H9 (cell line): Measurements from ENCODE around the gene CCSER1. TPM values are rescaled to one million over a fixed set of nuclear protein-coding genes. Genes with fewer than 3 reads are reported as not detected.

Experiments
- DNase-seq: peaks from one replicate; pipeline ENCODE4 v3.0.0-alpha.2; 2017
- H2AFZ ChIP-seq: one replicate; pipeline ENCODE4 v1.6.1; 2013; ENCODE audit warnings: mild to moderate bottlenecking, low read length, control low read depth, moderate library complexity
- H2AK5ac ChIP-seq: 2 replicates; pipeline ENCODE4 v1.6.1; 2013; ENCODE audit warnings: low read length, control low read depth, mixed read lengths; ENCODE audit not compliant: insufficient read length
- H2BK120ac ChIP-seq: one replicate; pipeline ENCODE4 v1.6.1; 2013; ENCODE audit warnings: low read depth, mild to moderate bottlenecking, low read length, control low read depth, inconsistent platforms; ENCODE audit not compliant: poor library complexity, severe bottlenecking
- H2BK12ac ChIP-seq: 2 replicates; pipeline ENCODE4 v1.6.1; 2013; ENCODE audit warnings: low read length, control low read depth, mixed read lengths, low read depth; ENCODE audit not compliant: insufficient read length
- H2BK15ac ChIP-seq: 2 replicates; pipeline ENCODE4 v1.6.1; 2013; ENCODE audit warnings: low read depth, low read length, control low read depth
- H2BK20ac ChIP-seq: one replicate; pipeline ENCODE4 v1.6.1; 2013; ENCODE audit warnings: low read depth, mild to moderate bottlenecking, low read length, control low read depth, inconsistent platforms; ENCODE audit not compliant: poor library complexity, severe bottlenecking
- H2BK5ac ChIP-seq: 2 replicates; pipeline ENCODE4 v1.6.1; 2013; ENCODE audit warnings: low read length, control low read depth, mixed read lengths; ENCODE audit not compliant: insufficient read length
- H3K14ac ChIP-seq: 2 replicates; pipeline ENCODE4 v1.6.1; 2013; ENCODE audit warnings: low read length, control low read depth; ENCODE audit not compliant: insufficient read depth
- H3K18ac ChIP-seq: 2 replicates; pipeline ENCODE4 v1.6.1; 2013; ENCODE audit warnings: low read depth, mild to moderate bottlenecking, mixed read lengths, low read length, control low read depth; ENCODE audit not compliant: insufficient read length
- H3K23ac ChIP-seq: 2 replicates; pipeline ENCODE4 v1.6.1; 2013; ENCODE audit warnings: low read length, control low read depth, mixed read lengths, low read depth; ENCODE audit not compliant: insufficient read length
- H3K23me2 ChIP-seq: 2 replicates; pipeline ENCODE4 v1.6.1; 2013; ENCODE audit warnings: low read depth, mild to moderate bottlenecking, mixed read lengths, low read length, control low read depth; ENCODE audit not compliant: insufficient read length, poor library complexity, severe bottlenecking
- H3K27ac ChIP-seq: 2 replicates; pipeline ENCODE4 v1.5.1; 2013; ENCODE audit warnings: low read length, control low read depth, mixed read lengths, low read depth; ENCODE audit not compliant: insufficient read length
- H3K27me3 ChIP-seq: 2 replicates; pipeline ENCODE4 v1.6.1; 2013; ENCODE audit warnings: low read length, control low read depth, inconsistent platforms; ENCODE audit not compliant: insufficient read depth
- H3K4ac ChIP-seq: 2 replicates; pipeline ENCODE4 v1.6.1; 2013; ENCODE audit warnings: low read depth, mild to moderate bottlenecking, control low read depth, inconsistent platforms, low read length, moderate library complexity
- H3K4me1 ChIP-seq: 2 replicates; pipeline ENCODE4 v1.6.1; 2013; ENCODE audit warnings: low read length, control low read depth, inconsistent platforms; ENCODE audit not compliant: insufficient read depth
- H3K4me2 ChIP-seq: 2 replicates; pipeline ENCODE4 v1.6.1; 2013; ENCODE audit warnings: low read length, control low read depth, mixed read lengths; ENCODE audit not compliant: insufficient read length, insufficient read depth
- H3K56ac ChIP-seq: 2 replicates; pipeline ENCODE4 v1.6.1; 2013; ENCODE audit warnings: low read depth, mild to moderate bottlenecking, mixed read lengths, low read length, control low read depth; ENCODE audit not compliant: insufficient read length
- H3K79me1 ChIP-seq: 2 replicates; pipeline ENCODE4 v1.6.1; 2013; ENCODE audit warnings: low read depth, mild to moderate bottlenecking, moderate library complexity, low read length, control low read depth, inconsistent platforms; ENCODE audit not compliant: insufficient read depth, poor library complexity, severe bottlenecking
- H3K79me2 ChIP-seq: 2 replicates; pipeline ENCODE4 v1.6.1; 2013; ENCODE audit warnings: low read length, control low read depth, inconsistent platforms; ENCODE audit not compliant: insufficient read depth
- H3K9ac ChIP-seq: 2 replicates; pipeline ENCODE4 v1.6.1; 2013; ENCODE audit warnings: low read length, control low read depth, mixed read lengths; ENCODE audit not compliant: insufficient read length; ENCODE audit errors: extremely low read depth
- H3K9me3 ChIP-seq: one replicate; pipeline ENCODE4 v1.6.1; 2013; ENCODE audit warnings: low read depth, low read length, inconsistent platforms; ENCODE audit not compliant: control insufficient read depth
- H3T11ph ChIP-seq: one replicate; pipeline ENCODE4 v1.6.1; 2013; ENCODE audit warnings: mild to moderate bottlenecking, low read length, control low read depth, inconsistent platforms
- H4K20me1 ChIP-seq: one replicate; pipeline ENCODE4 v1.6.1; 2013; ENCODE audit not compliant: control insufficient read depth, insufficient read length, insufficient read depth
- H4K5ac ChIP-seq: 2 replicates; pipeline ENCODE4 v1.6.1; 2013; ENCODE audit warnings: low read depth, mild to moderate bottlenecking, mixed read lengths, low read length, control low read depth; ENCODE audit not compliant: insufficient read length
- H4K8ac ChIP-seq: replicated peaks from 2 replicates; pipeline ENCODE4 v1.6.1; 2013; ENCODE audit warnings: low read length, control low read depth, mixed read lengths, low read depth; ENCODE audit not compliant: insufficient read length
- H4K91ac ChIP-seq: 2 replicates; pipeline ENCODE4 v1.6.1; 2013; ENCODE audit warnings: low read depth, mild to moderate bottlenecking, moderate library complexity, mixed read lengths, low read length, control low read depth; ENCODE audit not compliant: insufficient read length
- H3K27ac Mint-ChIP-seq, 3 experiments: 2 replicates in 2 of 3; 3 replicates in 1 of 3; pipeline ENCODE4 v1.8.0; 2020 to 2021; ENCODE audit warnings: mixed read lengths in 3 of 3, mild to moderate bottlenecking in 1 of 3, moderate library complexity in 1 of 3
- H3K27me3 Mint-ChIP-seq: 2 replicates; pipeline ENCODE4 v1.8.0; 2021; ENCODE audit warnings: low read depth, mild to moderate bottlenecking, moderate library complexity, mixed read lengths
- H3K36me3 Mint-ChIP-seq, 3 experiments: 2 replicates in 2 of 3; 3 replicates in 1 of 3; pipeline ENCODE4 v1.8.0; 2020 to 2021; ENCODE audit warnings: low read depth in 3 of 3, mixed read lengths in 3 of 3; ENCODE audit not compliant: insufficient read depth in 1 of 3
- H3K4me1 Mint-ChIP-seq, 2 experiments: 2 replicates each; pipeline ENCODE4 v1.8.0; 2020; ENCODE audit warnings: mixed read lengths in 2 of 2
- H3K4me3 Mint-ChIP-seq, 2 experiments: 2 replicates in 1 of 2; 3 replicates in 1 of 2; pipeline ENCODE4 v1.8.0; 2020 to 2021; ENCODE audit warnings: mild to moderate bottlenecking in 2 of 2, mixed read lengths in 2 of 2, moderate library complexity in 1 of 2
- H3K9me3 Mint-ChIP-seq, 2 experiments: 2 replicates in 1 of 2; 3 replicates in 1 of 2; pipeline ENCODE4 v1.8.0; 2020; ENCODE audit warnings: mild to moderate bottlenecking in 2 of 2, mixed read lengths in 2 of 2, moderate library complexity in 1 of 2
- CTCF ChIP-seq: fragments of 200-600 bp; sonication (generic); conservative IDR thresholded peaks from 3 replicates; pipeline ENCODE4 v1.8.0; 2021; ENCODE audit warnings: antibody characterized with exemption, mild to moderate bottlenecking
- total RNA-seq: library from RNA; stranded (reverse); gene quantifications from 2 replicates; pipeline ENCODE4 v1.2.1, GENCODE V29; 2021

Gene CCSER1
- total RNA-seq, 1 experiment from 2014 or later: 0.37 TPM

DNA sequence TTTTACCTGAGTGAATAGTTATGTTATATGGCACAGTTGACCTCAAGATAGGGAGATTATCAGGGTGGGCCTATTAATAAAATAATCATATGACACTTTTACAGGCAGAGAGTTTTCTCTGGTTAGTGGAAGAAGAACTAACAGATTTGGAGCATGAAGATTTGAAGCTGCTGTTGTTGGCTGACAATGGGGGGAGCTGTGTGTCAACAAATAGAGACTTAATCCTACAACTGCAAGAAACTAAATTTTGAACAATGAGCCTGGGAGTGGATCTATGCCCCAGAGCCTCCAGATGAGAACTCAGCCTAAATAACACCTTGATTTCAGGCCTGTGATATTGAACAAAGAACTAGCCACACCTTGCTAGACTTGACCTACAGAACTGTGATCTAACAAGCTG lies 7.2 kb upstream of the CCSER1 start:
- Histone ChIP-seq H3K56ac (no peak overlapping the region), H2AFZ (no peak overlapping the region), H3K9ac (no peak overlapping the region), H2BK12ac (no peak overlapping the region), H4K91ac (no peak overlapping the region), H3K79me2 (no peaks in the 10 kb centered on the region), H2BK20ac (no peak overlapping the region), H3T11ph (no peak overlapping the region), H3K4me1 (peaks cover 7% of the 10 kb centered on the region), H4K20me1 (no peaks in the 10 kb centered on the region), H3K27me3 (no peaks in the 10 kb centered on the region), H2BK120ac (no peak overlapping the region), H2BK15ac (no peak overlapping the region), H3K14ac (no peak overlapping the region), H3K23me2 (no peaks in the 10 kb centered on the region), H2AK5ac (no peak overlapping the region), H3K9me3 (no peaks in the 10 kb centered on the region), H3K4ac (no peak overlapping the region), H3K27ac (no peak overlapping the region), H3K23ac (no peak overlapping the region), H2BK5ac (no peak overlapping the region), H4K5ac (no peak overlapping the region), H3K79me1 (no peaks in the 10 kb centered on the region), H4K8ac (no peak overlapping the region), H3K18ac (no peak overlapping the region), H3K4me2 (no peak overlapping the region)
- no peak overlapping the region for H3K4me3 Mint-ChIP-seq
- peaks cover 8 to 13% of the 10 kb centered on the region in 2 experiments for H3K4me1 Mint-ChIP-seq
- DNase-seq: no peak
- H3K27me3 Mint-ChIP-seq: no peaks in the 10 kb centered on the region
- H3K27ac Mint-ChIP-seq: no peak overlapping the region
- H3K9me3 Mint-ChIP-seq: no peaks in the 10 kb centered on the region
- H3K36me3 Mint-ChIP-seq: no peaks in the 10 kb centered on the region
- peak; percentile 61; the same call in 2 of the 3 replicates for TF ChIP-seq CTCF
